OCI-LY3 (cell line): ENCODE results near the gene MARCHF3.

Experiments
- H2AFZ ChIP-seq: fragments of 200-600, 300-600 bp; shearing (Covaris generic); 2 replicates; pipeline ENCODE4 v1.6.0; 2014; ENCODE audit warnings: antibody characterized with exemption, low read depth, low read length
- H3K27ac ChIP-seq: fragments of 200-600, 300-600 bp; sonication (generic); 2 replicates; pipeline ENCODE4 v1.5.1; 2014; ENCODE audit warnings: mild to moderate bottlenecking, low read length, moderate library complexity, mixed read lengths
- H3K27me3 ChIP-seq: fragments of 200-600, 300-600 bp; sonication (generic); 2 replicates; pipeline ENCODE4 v1.6.1; 2014; ENCODE audit warnings: low read depth, low read length, mixed read lengths
- H3K36me3 ChIP-seq: fragments of 200-600, 300-600 bp; sonication (generic); replicated peaks from 2 replicates; pipeline ENCODE3; 2014; ENCODE audit warnings: low read depth, low read length, mixed read lengths
- H3K4me1 ChIP-seq: fragments of 300-600, 200-600 bp; sonication (generic); 2 replicates; pipeline ENCODE4 v1.6.1; 2014; ENCODE audit warnings: low read length, mixed read lengths
- H3K4me2 ChIP-seq: fragments of 200-600, 300-600 bp; sonication (generic); 2 replicates; pipeline ENCODE4 v1.6.1; 2014; ENCODE audit warnings: low read length, mixed read lengths
- H3K4me3 ChIP-seq: fragments of 300-600, 200-600 bp; sonication (generic); 2 replicates; pipeline ENCODE4 v1.5.1; 2014; ENCODE audit warnings: antibody characterized with exemption, mild to moderate bottlenecking, low read length, moderate library complexity
- H3K79me2 ChIP-seq: fragments of 300-600, 200-600 bp; shearing (Covaris generic); 2 replicates; pipeline ENCODE4 v1.6.1; 2014; ENCODE audit warnings: mild to moderate bottlenecking, low read length, mixed read lengths
- H3K9ac ChIP-seq: fragments of 300-600, 200-600 bp; shearing (Covaris generic); 2 replicates; pipeline ENCODE4 v1.6.0; 2014; ENCODE audit warnings: mild to moderate bottlenecking, low read length, moderate library complexity
- H3K9me3 ChIP-seq: fragments of 200-600, 300-600 bp; shearing (Covaris generic); 2 replicates; pipeline ENCODE4 v1.6.1; 2014; ENCODE audit warnings: low read length, mixed read lengths; ENCODE audit not compliant: insufficient read depth
- H4K20me1 ChIP-seq: fragments of 200-600, 300-600 bp; sonication (generic); 2 replicates; pipeline ENCODE4 v1.6.1; 2016; ENCODE audit warnings: low read length, mixed read lengths; ENCODE audit not compliant: insufficient read depth
- EZH2phosphoT487 ChIP-seq: fragments of 200-600 bp; shearing (Covaris generic); IDR thresholded peaks from 2 replicates; pipeline ENCODE4 v1.6.1; 2018; ENCODE audit warnings: antibody characterized with exemption, mixed run types, low read depth
- TF ChIP-seq, protein P1 (sequence below): fragments of 200-600, 300-600 bp; sonication (generic); IDR thresholded peaks from 2 replicates; pipeline ENCODE4 v1.5.1; 2014; ENCODE audit warnings: antibody characterized with exemption, low read length, low read depth

Gene MARCHF3

DNA sequence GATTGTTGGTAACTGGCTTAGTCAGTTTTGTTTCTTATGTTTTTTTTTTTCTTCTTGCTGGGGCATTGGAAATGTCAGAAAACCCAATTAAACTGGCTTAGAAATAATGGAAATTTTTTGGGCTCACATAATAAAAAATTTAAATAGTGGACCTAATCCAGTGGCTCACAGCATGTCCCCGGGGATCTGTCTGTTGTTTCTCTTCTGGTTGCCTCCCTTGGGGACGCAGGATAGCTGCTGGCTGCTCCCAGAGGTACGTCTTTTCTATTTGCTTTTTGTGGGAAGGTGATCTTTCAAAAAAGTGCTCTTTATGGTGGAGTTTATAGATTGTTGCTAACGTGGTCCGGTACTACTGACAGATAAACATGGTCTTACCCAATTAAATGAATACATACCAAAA, 201.3 kb downstream of the MARCHF3 start:
- no peak overlapping the region for H3K27ac ChIP-seq
- H3K4me2 ChIP-seq, result no peak overlapping the region
- H3K4me3 ChIP-seq, result no peak overlapping the region
- no peak overlapping the region for H2AFZ ChIP-seq
- no peaks in the 10 kb centered on the region; the same call in 1 of the 2 replicates for H4K20me1 ChIP-seq
- H3K36me3 ChIP-seq, result peaks cover 46% of the 10 kb centered on the region
- H3K9me3 ChIP-seq, result no peaks in the 10 kb centered on the region
- no peak overlapping the region for H3K9ac ChIP-seq
- H3K4me1 ChIP-seq, result 0 out of 2 replicates have a peak, but pooled peaks cover 4% of the 10 kb centered on the region
- peaks cover 6% of the 10 kb centered on the region; the same call in 1 of the 2 replicates for H3K79me2 ChIP-seq
- TF ChIP-seq EZH2phosphoT487, result no peak
- TF ChIP-seq, protein P1, sequence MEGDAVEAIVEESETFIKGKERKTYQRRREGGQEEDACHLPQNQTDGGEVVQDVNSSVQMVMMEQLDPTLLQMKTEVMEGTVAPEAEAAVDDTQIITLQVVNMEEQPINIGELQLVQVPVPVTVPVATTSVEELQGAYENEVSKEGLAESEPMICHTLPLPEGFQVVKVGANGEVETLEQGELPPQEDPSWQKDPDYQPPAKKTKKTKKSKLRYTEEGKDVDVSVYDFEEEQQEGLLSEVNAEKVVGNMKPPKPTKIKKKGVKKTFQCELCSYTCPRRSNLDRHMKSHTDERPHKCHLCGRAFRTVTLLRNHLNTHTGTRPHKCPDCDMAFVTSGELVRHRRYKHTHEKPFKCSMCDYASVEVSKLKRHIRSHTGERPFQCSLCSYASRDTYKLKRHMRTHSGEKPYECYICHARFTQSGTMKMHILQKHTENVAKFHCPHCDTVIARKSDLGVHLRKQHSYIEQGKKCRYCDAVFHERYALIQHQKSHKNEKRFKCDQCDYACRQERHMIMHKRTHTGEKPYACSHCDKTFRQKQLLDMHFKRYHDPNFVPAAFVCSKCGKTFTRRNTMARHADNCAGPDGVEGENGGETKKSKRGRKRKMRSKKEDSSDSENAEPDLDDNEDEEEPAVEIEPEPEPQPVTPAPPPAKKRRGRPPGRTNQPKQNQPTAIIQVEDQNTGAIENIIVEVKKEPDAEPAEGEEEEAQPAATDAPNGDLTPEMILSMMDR, result no peak
- no peaks in the 10 kb centered on the region for H3K27me3 ChIP-seq

DNA sequence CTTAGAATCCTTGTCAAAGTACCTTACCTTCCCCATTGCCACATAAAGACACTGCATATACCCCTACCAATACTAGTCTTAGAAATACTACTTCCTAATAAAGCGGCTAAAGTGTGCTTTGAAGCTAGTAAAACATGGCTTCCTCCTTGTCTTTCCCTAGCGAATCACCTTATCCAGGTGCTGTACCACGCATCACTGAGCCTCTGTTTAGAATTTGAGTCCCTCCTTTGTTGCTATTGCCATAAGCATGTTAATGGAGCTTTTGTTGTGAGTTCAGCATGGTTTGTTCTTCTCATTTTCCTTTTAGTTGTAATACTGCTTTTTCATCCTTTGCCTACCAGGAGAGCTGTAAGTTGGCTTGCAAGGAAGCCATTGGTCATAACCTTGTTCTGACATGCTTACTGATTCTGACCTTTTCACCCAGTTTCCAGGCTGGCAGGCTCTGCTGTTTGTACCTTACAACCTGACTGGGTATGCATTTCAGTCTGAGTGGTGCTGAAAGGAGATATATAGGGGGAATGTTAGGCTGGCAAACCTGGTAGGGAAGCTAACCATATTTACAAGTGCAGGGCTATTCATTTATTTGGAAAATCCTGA, 203.6 kb downstream of the MARCHF3 start:
- Histone ChIP-seq H3K9me3 (no peaks in the 10 kb centered on the region), H3K36me3 (peaks cover 44% of the 10 kb centered on the region), H3K9ac (no peak overlapping the region), H3K4me2 (no peak overlapping the region), H3K4me1 (no peaks in the 10 kb centered on the region), H3K27me3 (no peaks in the 10 kb centered on the region), H4K20me1 (no peaks in the 10 kb centered on the region; the same call in 1 of the 2 replicates), H3K4me3 (no peak overlapping the region), H3K79me2 (peaks cover 6% of the 10 kb centered on the region; the same call in 1 of the 2 replicates), H2AFZ (no peak overlapping the region), H3K27ac (no peak overlapping the region)
- TF ChIP-seq, protein P1, result no peak
- TF ChIP-seq EZH2phosphoT487, result no peak

DNA sequence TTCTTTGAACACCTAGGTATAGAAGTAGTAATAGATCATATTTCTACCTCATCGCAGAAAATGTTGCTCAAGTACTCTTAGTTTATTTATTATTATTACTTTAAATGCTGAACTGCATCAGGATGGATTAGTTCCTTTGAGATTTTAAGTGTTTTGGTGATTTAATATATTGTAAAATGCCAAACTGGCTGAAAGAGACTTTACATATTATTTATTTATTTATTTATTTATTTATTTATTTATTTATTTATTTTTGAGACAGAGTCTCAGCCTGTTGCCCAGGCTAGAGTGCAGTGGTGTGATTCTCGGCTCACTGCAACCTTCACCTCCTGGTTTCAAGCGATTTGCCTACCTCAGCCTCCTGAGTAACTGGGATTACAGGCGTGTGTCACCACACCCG, 211.1 kb downstream of the MARCHF3 start:
- TF ChIP-seq, protein P1, result no peak
- no peak for TF ChIP-seq EZH2phosphoT487
- no peak overlapping the region for H2AFZ ChIP-seq
- no peaks in the 10 kb centered on the region for H4K20me1 ChIP-seq
- no peaks in the 10 kb centered on the region for H3K4me1 ChIP-seq
- no peaks in the 10 kb centered on the region for H3K27me3 ChIP-seq
- H3K9ac ChIP-seq, result no peak overlapping the region
- H3K36me3 ChIP-seq, result peaks cover 46% of the 10 kb centered on the region
- no peaks in the 10 kb centered on the region for H3K9me3 ChIP-seq
- peaks cover 10% of the 10 kb centered on the region for H3K79me2 ChIP-seq
- no peak overlapping the region for H3K4me2 ChIP-seq
- no peak overlapping the region for H3K27ac ChIP-seq
- no peak overlapping the region for H3K4me3 ChIP-seq

DNA sequence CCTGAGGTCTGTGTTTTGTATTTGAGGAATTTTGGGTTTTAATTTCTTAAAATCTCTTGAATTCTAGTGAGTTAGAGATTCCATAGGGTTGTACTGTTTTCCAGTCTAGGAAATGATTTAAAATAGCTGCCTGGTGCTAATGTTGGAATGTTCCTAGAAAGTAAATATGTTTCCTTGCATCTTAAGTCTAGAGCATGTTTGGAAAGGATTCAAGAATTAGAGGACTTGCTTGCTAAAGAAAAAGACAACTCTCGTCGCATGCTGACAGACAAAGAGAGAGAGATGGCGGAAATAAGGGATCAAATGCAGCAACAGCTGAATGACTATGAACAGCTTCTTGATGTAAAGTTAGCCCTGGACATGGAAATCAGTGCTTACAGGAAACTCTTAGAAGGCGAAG, 211.6 kb downstream of the MARCHF3 start:
- Histone ChIP-seq H3K4me3 (no peak overlapping the region), H3K9ac (no peak overlapping the region), H3K4me1 (no peaks in the 10 kb centered on the region), H3K79me2 (peaks cover 10% of the 10 kb centered on the region), H3K4me2 (no peak overlapping the region), H2AFZ (no peak overlapping the region), H3K27me3 (no peaks in the 10 kb centered on the region), H4K20me1 (no peaks in the 10 kb centered on the region), H3K27ac (no peak overlapping the region), H3K9me3 (no peaks in the 10 kb centered on the region), H3K36me3 (peaks cover 48% of the 10 kb centered on the region)
- TF ChIP-seq, protein P1, result no peak
- no peak for TF ChIP-seq EZH2phosphoT487
